HepG2 (cell line): ENCODE data around the gene SPATA33. TPM values are rescaled to one million over a fixed set of nuclear protein-coding genes. Genes with fewer than 3 reads are reported as not detected.
A peak's percentile ranks its signal among the peaks of the same experiment; 100 is the strongest.

Experiments used
- CHCHD3 ChIP-seq: sonication (generic); formaldehyde crosslinking; IDR thresholded peaks from 2 replicates; pipeline ENCODE4 v1.8.0; 2022; ENCODE audit warnings: mild to moderate bottlenecking, missing genetic modification reagents, moderate library complexity
- GABPB1 ChIP-seq: IDR thresholded peaks from 2 replicates; pipeline ENCODE4 v1.6.1; 2016; ENCODE audit warnings: mild to moderate bottlenecking, missing genetic modification reagents, moderate library complexity, missing compliant biosample characterization
- HBP1 ChIP-seq: IDR thresholded peaks from 2 replicates; pipeline ENCODE4 v1.6.1; 2016; ENCODE audit warnings: low read depth, control low read depth
- JARID2 ChIP-seq: sonication (generic); formaldehyde crosslinking; IDR thresholded peaks from 2 replicates; pipeline ENCODE4 v1.8.1; 2023; ENCODE audit warnings: missing genetic modification reagents, inconsistent platforms; ENCODE audit not compliant: insufficient replicate concordance
- PTBP1 ChIP-seq: fragments of 200-400 bp; formaldehyde crosslinking; IDR thresholded peaks from 2 replicates; pipeline ENCODE4 v1.6.1; 2018; ENCODE audit warnings: low read length, low read depth; ENCODE audit not compliant: poor library complexity, severe bottlenecking
- RBM22 ChIP-seq: fragments of 200-400 bp; formaldehyde crosslinking; optimal IDR thresholded peaks from 2 replicates; pipeline ENCODE3; 2017; ENCODE audit warnings: mild to moderate bottlenecking, low read length, moderate library complexity
- SIN3B ChIP-seq: fragments of 150-350 bp; IDR thresholded peaks from 2 replicates; pipeline ENCODE4 v1.6.1; 2014; ENCODE audit warnings: low read length
- THAP9 ChIP-seq: sonication (generic); formaldehyde crosslinking; IDR thresholded peaks from 2 replicates; pipeline ENCODE4; 2020; ENCODE audit warnings: missing genetic modification reagents, mild to moderate bottlenecking, borderline replicate concordance
- UBTF ChIP-seq: sonication (generic); formaldehyde crosslinking; IDR thresholded peaks from 2 replicates; pipeline ENCODE4 v1.4.0; 2020; ENCODE audit warnings: mild to moderate bottlenecking, missing genetic modification reagents
- ZMAT3 ChIP-seq: sonication (generic); formaldehyde crosslinking; conservative IDR thresholded peaks from 2 replicates; pipeline ENCODE4 v1.7.0; 2021; ENCODE audit warnings: missing genetic modification reagents
- ZNF232 ChIP-seq: sonication (generic); formaldehyde crosslinking; IDR thresholded peaks from 2 replicates; pipeline ENCODE4 v1.4.0; 2020; ENCODE audit warnings: missing genetic modification reagents, borderline replicate concordance
- ZNF263 ChIP-seq: sonication (generic); formaldehyde crosslinking; IDR thresholded peaks from 2 replicates; pipeline ENCODE4 v1.4.0; 2020; ENCODE audit warnings: missing genetic modification reagents
- ZNF281 ChIP-seq: sonication (generic); formaldehyde crosslinking; IDR thresholded peaks from 2 replicates; pipeline ENCODE4 v1.4.0; 2020; ENCODE audit warnings: missing genetic modification reagents, borderline replicate concordance
- ZNF33B ChIP-seq: sonication (generic); formaldehyde crosslinking; IDR thresholded peaks from 2 replicates; pipeline ENCODE4 v1.5.1; 2020; ENCODE audit warnings: mild to moderate bottlenecking, missing genetic modification reagents
- ZNF772 ChIP-seq: sonication (generic); formaldehyde crosslinking; IDR thresholded peaks from 2 replicates; pipeline ENCODE4 v1.5.0; 2020; ENCODE audit warnings: mild to moderate bottlenecking, missing genetic modification reagents
- ZNF83 ChIP-seq: sonication (generic); formaldehyde crosslinking; IDR thresholded peaks from 2 replicates; pipeline ENCODE4 v1.4.0; 2020; ENCODE audit warnings: missing genetic modification reagents, mild to moderate bottlenecking, borderline replicate concordance
- ZNF850 ChIP-seq: sonication (generic); formaldehyde crosslinking; conservative IDR thresholded peaks from 2 replicates; pipeline ENCODE4 v1.9.0; 2021; ENCODE audit warnings: mild to moderate bottlenecking, missing genetic modification reagents
- ZNF891 ChIP-seq: sonication (generic); formaldehyde crosslinking; IDR thresholded peaks from 2 replicates; pipeline ENCODE4 v1.5.0; 2020; ENCODE audit warnings: mild to moderate bottlenecking, missing genetic modification reagents
- polyA plus RNA-seq, 8 experiments: library from polyadenylated mRNA; depleted of rRNA in 3 of 8; stranded (reverse) in 7 of 8; unstranded in 1 of 8; fragments of >200 nt; fragmentation: Illumina TruSeq in 4 of 8; extraction: Trizol in 4 of 8; gene quantifications; 2 replicates each; pipeline versions ENCODE4 v1.2.1 to v1.2.3, GENCODE V29; 2011 to 2016; ENCODE audit warnings: low read depth in 4 of 8, missing spikeins in 1 of 8, mixed read lengths in 1 of 8; ENCODE audit not compliant: insufficient read depth in 1 of 8
- total RNA-seq, 5 experiments: library from RNA; depleted of rRNA; stranded (reverse); fragments of >200 nt; fragmentation: Illumina TruSeq; extraction: Trizol; gene quantifications; 2 replicates each; pipeline ENCODE4 v1.2.3, GENCODE V29; 2016; ENCODE audit warnings: low read depth in 1 of 5

SPATA33 gene
- total and polyA plus RNA-seq, 2 of the 13 experiments (the other 11 are each of a cell fraction or from before 2014, with no cell fraction given), result 5.7 to 11.0 TPM

- peak; percentile 68 for TF ChIP-seq UBTF (CRISPR knock-in tag)
- TF ChIP-seq ZNF83 (CRISPR knock-in tag), result 0 out of 2 replicates have a peak, but pooled peaks have one; percentile 15
- peak; percentile 61; the same call in 1 of the 2 replicates for TF ChIP-seq ZNF232 (CRISPR knock-in tag)
- TF ChIP-seq ZNF33B, result no peak
- TF ChIP-seq ZNF263 (CRISPR knock-in tag), result peak; percentile 75
- no peak; the same call in 1 of the 2 replicates for TF ChIP-seq THAP9 (CRISPR knock-in tag)
- TF ChIP-seq PTBP1, result peak; percentile 3
- peak; percentile 95; the same call in 1 of the 2 replicates for TF ChIP-seq ZNF850
- TF ChIP-seq CHCHD3 (CRISPR knock-in tag), result peak; percentile 90
- TF ChIP-seq RBM22, result no peak
- peak; percentile 20; the same call in 1 of the 2 replicates for TF ChIP-seq ZMAT3 (CRISPR knock-in tag)
- peak; percentile 34 for TF ChIP-seq ZNF891 (CRISPR knock-in tag)
- no peak; the same call in 1 of the 2 replicates for TF ChIP-seq ZNF772 (CRISPR knock-in tag)
- TF ChIP-seq SIN3B, result no peak
- TF ChIP-seq HBP1, result peak; percentile 86
- TF ChIP-seq JARID2 (CRISPR knock-in tag), result peak; percentile 22
- no peak for TF ChIP-seq ZNF281 (CRISPR knock-in tag)
- peak; percentile 12; the same call in 1 of the 2 replicates for TF ChIP-seq GABPB1 (CRISPR knock-in tag)
Measured at GRCh38 chr16:89700649-89701424, 43.2 kb downstream of the SPATA33 start (continued).
